Thyroid gland (tissue), 4 donors: Measurements from ENCODE around the gene DBET.

ENCODE experiments used
- POLR2A ChIP-seq, 2 donors: fragments of 450-650 bp; IDR thresholded peaks; one replicate each; pipeline ENCODE4 v1.6.1; 2017; ENCODE audit warnings: antibody characterized with exemption in 2 of 2, mild to moderate bottlenecking in 2 of 2, moderate library complexity in 1 of 2
- TF ChIP-seq, protein P1 (sequence below), 6 experiments: fragments of 200-600 bp in 3 of 6; fragments of 450-650 bp in 3 of 6; sonication (generic) in 3 of 6; IDR thresholded peaks; one replicate each; pipeline ENCODE4 v1.5.1; 2016 to 2019; ENCODE audit warnings: antibody characterized with exemption in 6 of 6, mild to moderate bottlenecking in 2 of 6, inconsistent platforms in 1 of 6, moderate library complexity in 1 of 6

DNA sequence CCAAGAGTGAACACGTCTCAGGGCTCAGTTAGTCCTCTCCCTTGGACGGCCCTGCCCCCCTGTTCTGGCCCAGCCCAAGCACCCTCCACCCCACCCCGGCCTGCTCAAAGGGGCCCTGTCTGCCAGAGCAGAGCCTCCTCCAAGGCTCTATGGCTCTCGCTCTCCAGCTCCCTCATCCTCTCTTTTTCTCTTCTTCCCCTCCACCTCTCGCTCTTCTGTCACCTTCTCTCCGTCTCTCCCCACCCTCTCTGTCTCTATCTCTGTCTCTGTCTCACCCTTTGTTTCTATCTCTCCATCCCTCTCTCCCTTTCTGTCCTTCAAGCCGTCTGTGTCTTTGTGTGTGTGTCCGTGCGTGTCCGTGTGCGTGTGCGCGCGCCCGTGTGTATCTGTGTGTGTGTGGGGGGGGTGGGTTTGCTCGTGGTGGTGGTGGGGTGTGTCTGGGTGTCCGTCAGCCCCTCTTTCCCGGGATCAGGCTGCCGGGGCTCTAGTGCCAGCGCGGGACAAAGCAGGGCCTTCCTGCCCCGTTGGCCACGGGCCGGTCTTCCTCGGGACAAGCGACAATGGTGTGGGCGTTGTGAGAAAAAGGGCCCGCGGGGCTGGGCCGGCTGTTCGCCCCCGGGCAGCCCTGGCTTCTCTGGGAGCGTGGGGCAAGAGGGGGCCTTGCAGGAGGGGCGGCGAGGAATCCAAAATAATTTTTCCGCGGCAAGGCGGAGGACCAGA is 45.9 kb upstream of the DBET start:
- TF ChIP-seq, protein P1, sequence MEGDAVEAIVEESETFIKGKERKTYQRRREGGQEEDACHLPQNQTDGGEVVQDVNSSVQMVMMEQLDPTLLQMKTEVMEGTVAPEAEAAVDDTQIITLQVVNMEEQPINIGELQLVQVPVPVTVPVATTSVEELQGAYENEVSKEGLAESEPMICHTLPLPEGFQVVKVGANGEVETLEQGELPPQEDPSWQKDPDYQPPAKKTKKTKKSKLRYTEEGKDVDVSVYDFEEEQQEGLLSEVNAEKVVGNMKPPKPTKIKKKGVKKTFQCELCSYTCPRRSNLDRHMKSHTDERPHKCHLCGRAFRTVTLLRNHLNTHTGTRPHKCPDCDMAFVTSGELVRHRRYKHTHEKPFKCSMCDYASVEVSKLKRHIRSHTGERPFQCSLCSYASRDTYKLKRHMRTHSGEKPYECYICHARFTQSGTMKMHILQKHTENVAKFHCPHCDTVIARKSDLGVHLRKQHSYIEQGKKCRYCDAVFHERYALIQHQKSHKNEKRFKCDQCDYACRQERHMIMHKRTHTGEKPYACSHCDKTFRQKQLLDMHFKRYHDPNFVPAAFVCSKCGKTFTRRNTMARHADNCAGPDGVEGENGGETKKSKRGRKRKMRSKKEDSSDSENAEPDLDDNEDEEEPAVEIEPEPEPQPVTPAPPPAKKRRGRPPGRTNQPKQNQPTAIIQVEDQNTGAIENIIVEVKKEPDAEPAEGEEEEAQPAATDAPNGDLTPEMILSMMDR (IDR thresholded peaks at IDR 0.05) = no peak
- TF ChIP-seq POLR2A (IDR thresholded peaks at IDR 0.05) = no peak
